HG03439 (cell line): ENCODE measurements around the gene PTGES3.

ENCODE experiments used
- ATAC-seq: cut with Tn5 transposase; IDR thresholded peaks from one replicate; pipeline ENCODE4 v1.9.1; 2021; ENCODE audit warnings: mild to moderate bottlenecking, moderate library complexity; ENCODE audit not compliant: unreplicated experiment

PTGES3 gene

GRCh38 chr12:56631790-56632700, 56.0 kb downstream of the PTGES3 start:
- no peak for ATAC-seq

- peak; percentile 64 for ATAC-seq
Observed at GRCh38 chr12:56630180-56630632, 57.9 kb downstream of the PTGES3 start, which contains the start of gene BAZ2A. Gene BAZ2A, minus strand, starts transcription at chr12:56630326. Its CDS starts 12,796 bp downstream, at chr12:56617530.

- peak; percentile 4 for ATAC-seq
Observed at GRCh38 chr12:56629459-56630179, 58.5 kb downstream of the PTGES3 start.

GRCh38 chr12:56628671-56629458, 59.2 kb downstream of the PTGES3 start:
- no peak for ATAC-seq

- no peak for ATAC-seq
Observed at GRCh38 chr12:56626701-56627100, 61.4 kb downstream of the PTGES3 start.

- no peak for ATAC-seq
Observed at GRCh38 chr12:56622535-56622934, 65.5 kb downstream of the PTGES3 start.

- ATAC-seq = no peak
Observed at GRCh38 chr12:56616925-56617324, 71.2 kb downstream of the PTGES3 start.

GRCh38 chr12:56616244-56616643, 71.8 kb downstream of the PTGES3 start:
- ATAC-seq = no peak

GRCh38 chr12:56614627-56615026, 73.5 kb downstream of the PTGES3 start:
- no peak for ATAC-seq
